ENCODE data around the gene HTR3C. TPM values are rescaled to one million over a fixed set of nuclear protein-coding genes. Genes with fewer than 3 reads are reported as not detected.

The HTR3C gene
- total RNA-seq, 4 donors from 2014 or later = not detected

- no peak overlapping the region for H3K4me3 ChIP-seq
- H3K27me3 ChIP-seq = no peaks in the 10 kb centered on the region
- H3K36me3 ChIP-seq = no peaks in the 10 kb centered on the region
- H3K27ac ChIP-seq = no peak overlapping the region
- no peak for TF ChIP-seq POLR2A (IDR thresholded peaks at IDR 0.05)
- H3K4me1 ChIP-seq = no peaks in the 10 kb centered on the region
- no peak for DNase-seq
- no peaks in the 10 kb centered on the region for H3K9me3 ChIP-seq
Observed at GRCh38 chr3:184099806-184100686, 47.2 kb downstream of the HTR3C start.

Small RNA genes lying within 50 kb of the gene (small RNA-seq; reads per million reads assigned to genes)
- gene RF00019 = 0 reads per million in 2 donors

Other genes with a start within 250 kb of the HTR3C start
- 1 to 10 TPM in 3 of 4 donors, not detected in 1; 1.8 to 9.9 (median 2.0) TPM for gene MAP6D1, start 227.5 kb upstream of the HTR3C start, total RNA-seq
- gene PARL, start 168.2 kb upstream of the HTR3C start, total RNA-seq = 10 to 100 TPM; 22.3 to 69.9 (median 43.9) TPM
- 10 to 100 TPM; 54.0 to 95.7 (median 82.1) TPM for gene ABCC5, start 35.2 kb upstream of the HTR3C start, total RNA-seq
- gene HTR3D, start 21.3 kb upstream of the HTR3C start, total RNA-seq = not detected
- gene HTR3E, start 44.0 kb downstream of the HTR3C start, total RNA-seq = 1 to 10 TPM in 1 of 4 donors, not detected in 3; 1.2 TPM
- 10 to 100 TPM; 24.7 to 67.7 (median 41.6) TPM for gene EIF2B5, start 82.3 kb downstream of the HTR3C start, total RNA-seq
- gene DVL3, start 102.3 kb downstream of the HTR3C start, total RNA-seq = 10 to 100 TPM; 65.3 to 90.6 (median 76.7) TPM
- 100 to 1,000 TPM; 150 to 200 (median 195) TPM for gene AP2M1, start 121.8 kb downstream of the HTR3C start, total RNA-seq
- 100 to 1,000 TPM in 3 of 4 donors, 10 to 100 TPM in 1; 94.7 to 136 (median 125) TPM for gene ABCF3, start 133.2 kb downstream of the HTR3C start, total RNA-seq
- 1 to 10 TPM in 3 of 4 donors, under 1 TPM in 1; 0.83 to 9.1 (median 6.9) TPM for gene VWA5B2, start 176.5 kb downstream of the HTR3C start, total RNA-seq
- gene ALG3, start 195.9 kb downstream of the HTR3C start, total RNA-seq = 10 to 100 TPM; 19.0 to 63.6 (median 56.8) TPM
- 1 to 10 TPM; 1.7 to 9.8 (median 5.7) TPM for gene EEF1AKMT4, start 196.6 kb downstream of the HTR3C start, total RNA-seq
- gene CAMK2N2, start 208.5 kb downstream of the HTR3C start, total RNA-seq = not detected
- gene ECE2, start 223.0 kb downstream of the HTR3C start, total RNA-seq = not detected
- 100 to 1,000 TPM; 140 to 198 (median 155) TPM for gene PSMD2, start 246.2 kb downstream of the HTR3C start, total RNA-seq

All from Peyer's patch (tissue), 4 donors.